Measurements from ENCODE around the gene ZBTB22. TPM values are rescaled to one million over a fixed set of nuclear protein-coding genes. Genes with fewer than 3 reads are reported as not detected.
"Not testable (repeated sequence)": the region's sequence is repeated elsewhere in the genome, so short reads cannot be mapped to it uniquely, and the experiment has no call there.

Gene ZBTB22
- total RNA-seq, 4 donors from 2014 or later: 17.9 to 30.3 (median 26.3) TPM

GRCh38 chr6:33344701-33345697 lies 27.5 kb upstream of the ZBTB22 start:
- TF ChIP-seq POLR2A (IDR thresholded peaks at IDR 0.05): no peak
- peak in 5 of 6 experiments; percentile 20 to 85 (median 72) for TF ChIP-seq CTCF (IDR thresholded peaks at IDR 0.05)
- H3K36me3 ChIP-seq: no peaks in the 10 kb centered on the region
- WGBS, 2 donors: 9 to 15% methylated on average over 21 to 22 of the region's 22 CpGs
- H3K4me3 ChIP-seq (replicated peaks in 1 of 3): no peak overlapping the region
- H3K27ac ChIP-seq: peak overlapping the region; percentile 62 to 73 (median 72)
- H3K9me3 ChIP-seq: no peaks in the 10 kb centered on the region
- intact Hi-C loops (cut with DNase I): no loop called here
- peak; percentile 84 to 90 for DNase-seq
- H3K27me3 ChIP-seq: no peaks in the 10 kb centered on the region
- H3K4me1 ChIP-seq: peaks cover 7 to 16% of the 10 kb centered on the region in 2 donors

DNA sequence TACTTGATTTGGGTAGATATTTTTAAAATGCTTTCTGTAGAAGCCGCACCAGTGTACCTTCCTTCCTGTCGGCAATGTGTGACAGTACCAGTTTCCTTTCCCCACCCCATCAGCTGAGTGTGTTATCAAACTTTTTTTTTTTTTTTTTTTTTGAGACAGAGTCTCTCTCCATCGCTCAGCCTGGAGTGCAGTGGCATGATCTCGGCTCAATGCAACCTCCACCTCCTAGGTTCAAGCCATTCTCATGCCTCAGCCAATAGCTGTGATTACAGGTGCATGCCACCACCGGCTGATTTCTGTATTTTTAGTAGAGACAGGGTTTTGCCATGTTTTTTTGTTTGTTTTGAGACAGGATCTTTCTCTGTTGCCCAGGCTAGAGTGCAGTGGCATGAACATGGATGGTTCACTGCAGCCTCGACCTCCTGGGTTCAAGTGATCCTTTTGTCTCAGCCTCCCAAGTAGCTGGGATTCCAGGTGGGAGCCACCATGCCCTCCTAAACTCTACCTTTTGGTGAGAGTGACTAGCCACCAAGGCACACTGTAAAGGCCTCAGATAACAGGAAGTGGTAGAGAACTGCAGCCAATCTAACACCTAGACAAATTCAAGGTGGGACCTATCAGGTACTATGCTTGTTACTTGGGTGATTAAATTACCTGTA lies 26.5 kb upstream of the ZBTB22 start:
- intact Hi-C loops (cut with DNase I): no loop called here
- Histone ChIP-seq H3K36me3 (no peaks in the 10 kb centered on the region), H3K4me3 (replicated peaks in 1 of 3) (no peak overlapping the region), H3K4me1 (peaks cover 7 to 16% of the 10 kb centered on the region in 2 donors), H3K27ac (peak overlapping the region; percentile 62 to 73 (median 72)), H3K27me3 (no peaks in the 10 kb centered on the region), H3K9me3 (no peaks in the 10 kb centered on the region)
- WGBS, 2 donors: 65 to 82% methylated on average over 6 of the region's 6 CpGs
- no peak for DNase-seq
- TF ChIP-seq POLR2A (IDR thresholded peaks at IDR 0.05) (no peak), CTCF (IDR thresholded peaks at IDR 0.05) (no peak)

DNA sequence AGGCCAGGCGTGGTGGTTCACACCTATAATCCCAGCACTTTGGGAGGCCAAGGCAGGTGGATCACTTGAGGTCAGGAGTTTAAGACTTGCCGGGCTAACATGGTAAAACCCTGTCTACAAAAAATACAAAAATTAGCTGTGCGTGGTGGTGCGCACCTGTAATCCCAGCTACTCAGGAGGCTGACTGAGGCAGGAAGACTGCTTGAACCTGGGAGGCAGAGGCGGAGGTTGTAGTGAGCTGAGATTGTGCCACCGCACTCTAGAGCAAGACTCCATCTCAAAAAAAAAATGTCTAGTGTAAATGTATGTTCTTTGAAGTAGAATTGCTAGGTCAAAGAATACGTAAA lies 26.0 kb upstream of the ZBTB22 start:
- DNase-seq; intact Hi-C loops (cut with DNase I): not testable (repeated sequence)

DNA sequence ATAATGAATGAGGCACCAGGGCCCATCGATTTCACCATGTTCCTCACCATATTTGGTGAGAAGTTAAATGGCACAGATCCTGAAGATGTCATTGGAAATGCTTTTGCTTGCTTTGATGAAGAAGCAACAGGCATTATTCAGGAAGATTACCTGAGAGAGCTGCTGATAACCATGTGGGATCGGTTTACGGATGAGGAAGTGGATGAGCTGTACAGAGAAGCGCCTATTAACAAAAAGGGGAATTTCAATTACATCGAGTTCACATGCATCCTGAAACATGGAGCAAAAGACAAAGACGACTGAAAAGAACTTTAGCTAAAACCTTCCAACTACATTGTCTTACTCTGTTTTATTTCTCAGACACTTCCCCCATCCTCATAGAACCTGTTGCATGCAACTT lies 21.6 kb upstream of the ZBTB22 start:
- 85 to 89% methylated on average over 6 of the region's 6 CpGs for WGBS, 2 donors
- Histone ChIP-seq H3K27ac (no peak overlapping the region), H3K27me3 (no peaks in the 10 kb centered on the region), H3K9me3 (no peaks in the 10 kb centered on the region), H3K36me3 (no peaks in the 10 kb centered on the region), H3K4me1 (peaks cover under 1 to 1% of the 10 kb centered on the region in 2 donors), H3K4me3 (replicated peaks in 1 of 3) (no peak overlapping the region)
- no peak for DNase-seq
- TF ChIP-seq POLR2A (IDR thresholded peaks at IDR 0.05) (no peak), CTCF (IDR thresholded peaks at IDR 0.05) (no peak)
- intact Hi-C loops (cut with DNase I): no loop called here

More for the DNA sequence above, 26.0 kb upstream of the ZBTB22 start:
- H3K4me1 ChIP-seq: peaks cover 7 to 16% of the 10 kb centered on the region in 2 donors
- not testable (repeated sequence) for H3K9me3 ChIP-seq; H3K4me3 ChIP-seq (replicated peaks in 1 of 3); H3K27me3 ChIP-seq; H3K36me3 ChIP-seq; H3K27ac ChIP-seq
- 89 to 92% methylated on average over 7 of the region's 7 CpGs for WGBS, 2 donors

GRCh38 chr6:33336495-33336894 lies 19.0 kb upstream of the ZBTB22 start:
- DNase-seq: no peak
- intact Hi-C loops (cut with DNase I): no loop called here

More at GRCh38 chr6:33336495-33336894, 19.0 kb upstream of the ZBTB22 start:
- no peaks in the 10 kb centered on the region for H3K9me3 ChIP-seq
- WGBS, 2 donors: 87 to 88% methylated on average over 3 of the region's 3 CpGs
- H3K27me3 ChIP-seq: no peaks in the 10 kb centered on the region
- H3K36me3 ChIP-seq: no peaks in the 10 kb centered on the region
- no peak overlapping the region for H3K4me3 ChIP-seq (replicated peaks in 1 of 3)
- TF ChIP-seq POLR2A (IDR thresholded peaks at IDR 0.05) (no peak), CTCF (IDR thresholded peaks at IDR 0.05) (no peak)
- H3K4me1 ChIP-seq: no peaks in the 10 kb centered on the region
- no peak overlapping the region for H3K27ac ChIP-seq
